ENCODE data around the gene SULT2A1.

DNA sequence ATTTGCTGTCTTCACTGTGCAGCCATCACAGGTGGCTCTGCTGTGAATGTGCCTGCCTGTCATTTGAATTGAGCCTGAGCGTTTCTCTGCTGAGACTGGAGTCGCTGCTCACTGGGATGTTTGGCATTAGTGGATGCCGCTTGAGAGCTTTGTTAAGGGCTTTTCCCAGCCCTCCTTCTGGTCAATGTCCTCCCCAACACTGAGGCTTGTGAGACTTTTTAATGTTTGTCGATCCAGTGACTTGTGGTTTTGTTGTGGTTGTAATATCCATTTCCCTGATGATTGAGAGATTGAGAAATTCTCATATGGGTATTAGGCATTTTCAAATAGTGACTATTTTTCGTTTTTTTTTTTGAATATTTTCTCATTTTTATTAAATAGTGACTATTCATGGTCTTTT lies 24.5 kb downstream of the SULT2A1 start:
- TF ChIP-seq PKNOX1 (IDR thresholded peaks at IDR 0.05) (no peak), ARNT (IDR thresholded peaks at IDR 0.05) (no peak), SP1 (IDR thresholded peaks at IDR 0.05) (no peak), FOXM1 (IDR thresholded peaks at IDR 0.05; ENCODE audit: borderline replicate concordance) (no peak), ELF4 (IDR thresholded peaks at IDR 0.05) (no peak), ZNF384 (IDR thresholded peaks at IDR 0.05) (no peak), SUZ12 (IDR thresholded peaks at IDR 0.05) (no peak), NFRKB (IDR thresholded peaks at IDR 0.05) (no peak), FOXA1 (IDR thresholded peaks at IDR 0.05) (no peak), L3MBTL2 (conservative IDR thresholded peaks at IDR 0.05) (no peak)
